PC-3 (cell line): ENCODE measurements around the gene DPCD.

ENCODE experiments used
- CTCF ChIP-seq: fragments of 300-600 bp; sonication (generic); conservative IDR thresholded peaks from 2 replicates; pipeline ENCODE4 v1.5.1; 2017; ENCODE audit warnings: antibody characterized with exemption, low read depth, mild to moderate bottlenecking, low read length
- EZH2 ChIP-seq: fragments of 300-600 bp; sonication (generic); IDR thresholded peaks from one replicate; pipeline ENCODE4 v1.6.1; 2017; ENCODE audit warnings: antibody characterized with exemption, mild to moderate bottlenecking, low read length; ENCODE audit not compliant: unreplicated experiment

GRCh38 chr10:101647255-101647654 lies 59.1 kb downstream of the DPCD start:
- no peak for TF ChIP-seq CTCF
- no peak for TF ChIP-seq EZH2
